Activated naive CD8-positive, alpha-beta T cell treated with anti-CD3 and anti-CD28 coated beads, Interleukin-2, amount 10 ng/mL, durations not matched to agents 7 days and 5 days (primary cell): ENCODE results near the gene NAIF1. TPM values are rescaled to one million over a fixed set of nuclear protein-coding genes. Genes with fewer than 3 reads are reported as not detected.

Experiments
- ATAC-seq: fragments of 150-1000 bp; cut with Tn5 transposase; one replicate; pipeline ENCODE4 v1.10.0; 2021; ENCODE audit warnings: low read depth, moderate library complexity
- POLR2A ChIA-PET: fragments of 350-600 bp; sonication (Branson Sonifier 250); formaldehyde crosslinking; loops from one replicate; lab custom pipeline; 2021; ENCODE audit warnings: antibody characterized with exemption; lab: Charles Lee
- DNase-seq: peaks from one replicate; pipeline ENCODE4 v3.0.0; 2021
- H3K27ac Mint-ChIP-seq: one replicate; pipeline ENCODE4 v1.8.0; 2022; ENCODE audit warnings: mild to moderate bottlenecking, mixed read lengths
- H3K27me3 Mint-ChIP-seq: one replicate; pipeline ENCODE4 v1.8.0; 2022; ENCODE audit warnings: mild to moderate bottlenecking, moderate library complexity, mixed read lengths
- H3K36me3 Mint-ChIP-seq: one replicate; pipeline ENCODE4 v1.8.0; 2021; ENCODE audit warnings: mild to moderate bottlenecking, mixed read lengths
- H3K4me1 Mint-ChIP-seq: one replicate; pipeline ENCODE4 v1.8.0; 2021; ENCODE audit warnings: mixed read lengths
- H3K4me3 Mint-ChIP-seq: one replicate; pipeline ENCODE4 v1.8.0; 2022; ENCODE audit warnings: mild to moderate bottlenecking, moderate library complexity, mixed read lengths
- H3K9me3 Mint-ChIP-seq: one replicate; pipeline ENCODE4 v1.8.0; 2021; ENCODE audit warnings: mixed read lengths
- total RNA-seq, 2 experiments: library from RNA; stranded (reverse); gene quantifications; one replicate each; pipeline ENCODE4 v1.2.3, GENCODE V29; 2021

Gene NAIF1
- total RNA-seq, 2 experiments from 2014 or later = 11.8 to 13.2 TPM

DNA sequence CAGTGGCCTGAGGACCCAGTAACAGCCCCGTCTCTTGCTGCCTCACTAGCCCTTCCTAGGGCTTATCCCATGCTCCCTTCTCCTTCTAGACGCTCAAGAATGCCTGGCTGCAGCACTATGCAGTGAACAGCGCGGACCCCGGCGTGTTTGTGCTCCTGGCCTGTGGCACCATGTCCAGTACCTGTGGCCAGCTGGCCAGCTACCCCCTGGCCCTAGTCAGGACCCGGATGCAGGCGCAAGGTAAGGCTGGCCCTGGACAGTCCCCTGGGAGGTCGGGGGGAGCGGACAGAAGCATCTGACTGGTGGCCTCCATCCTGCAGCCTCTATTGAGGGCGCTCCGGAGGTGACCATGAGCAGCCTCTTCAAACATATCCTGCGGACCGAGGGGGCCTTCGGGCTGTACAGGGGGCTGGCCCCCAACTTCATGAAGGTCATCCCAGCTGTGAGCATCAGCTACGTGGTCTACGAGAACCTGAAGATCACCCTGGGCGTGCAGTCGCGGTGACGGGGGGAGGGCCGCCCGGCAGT lies 39.9 kb upstream of the NAIF1 start:
- DNase-seq (no peak), ATAC-seq (no peak)
- H3K36me3 Mint-ChIP-seq = peaks cover 22% of the 10 kb centered on the region
- H3K4me3 Mint-ChIP-seq = no peak overlapping the region
- H3K4me1 Mint-ChIP-seq = peaks cover 21% of the 10 kb centered on the region
- no peak overlapping the region for H3K27ac Mint-ChIP-seq
- H3K27me3 Mint-ChIP-seq = no peaks in the 10 kb centered on the region
- POLR2A ChIA-PET = no interaction called here
- H3K9me3 Mint-ChIP-seq = no peaks in the 10 kb centered on the region

DNA sequence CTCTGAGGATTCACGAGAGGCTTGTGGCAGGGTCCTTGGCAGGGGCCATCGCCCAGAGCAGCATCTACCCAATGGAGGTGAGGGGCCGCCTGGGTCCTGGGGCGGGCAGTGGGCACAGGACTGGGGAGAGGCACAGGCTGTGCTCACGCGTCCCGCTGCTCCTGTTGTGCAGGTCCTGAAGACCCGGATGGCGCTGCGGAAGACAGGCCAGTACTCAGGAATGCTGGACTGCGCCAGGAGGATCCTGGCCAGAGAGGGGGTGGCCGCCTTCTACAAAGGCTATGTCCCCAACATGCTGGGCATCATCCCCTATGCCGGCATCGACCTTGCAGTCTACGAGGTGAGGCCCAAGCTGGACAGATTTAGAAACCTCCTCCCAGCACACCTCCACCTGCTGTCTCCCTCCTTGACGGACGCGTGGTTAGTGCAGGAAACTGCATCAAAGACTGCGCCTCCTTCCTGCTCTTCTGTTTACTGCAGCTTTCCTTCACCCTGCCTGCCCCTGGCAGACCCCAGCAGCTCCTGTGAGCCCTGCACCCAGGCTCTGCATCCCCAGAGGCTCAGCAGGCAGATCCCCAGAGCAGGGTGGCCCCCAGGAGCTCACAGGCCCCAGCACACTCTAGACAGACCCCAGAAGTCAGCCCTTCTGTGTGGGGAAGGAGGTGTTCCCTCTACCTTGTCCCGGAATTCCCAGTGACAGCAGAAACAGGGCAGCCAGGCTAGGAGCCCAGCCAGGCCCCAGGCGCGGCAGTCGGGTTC lies 39.2 kb upstream of the NAIF1 start:
- POLR2A ChIA-PET = no interaction called here
- H3K4me3 Mint-ChIP-seq = no peak overlapping the region

DNA sequence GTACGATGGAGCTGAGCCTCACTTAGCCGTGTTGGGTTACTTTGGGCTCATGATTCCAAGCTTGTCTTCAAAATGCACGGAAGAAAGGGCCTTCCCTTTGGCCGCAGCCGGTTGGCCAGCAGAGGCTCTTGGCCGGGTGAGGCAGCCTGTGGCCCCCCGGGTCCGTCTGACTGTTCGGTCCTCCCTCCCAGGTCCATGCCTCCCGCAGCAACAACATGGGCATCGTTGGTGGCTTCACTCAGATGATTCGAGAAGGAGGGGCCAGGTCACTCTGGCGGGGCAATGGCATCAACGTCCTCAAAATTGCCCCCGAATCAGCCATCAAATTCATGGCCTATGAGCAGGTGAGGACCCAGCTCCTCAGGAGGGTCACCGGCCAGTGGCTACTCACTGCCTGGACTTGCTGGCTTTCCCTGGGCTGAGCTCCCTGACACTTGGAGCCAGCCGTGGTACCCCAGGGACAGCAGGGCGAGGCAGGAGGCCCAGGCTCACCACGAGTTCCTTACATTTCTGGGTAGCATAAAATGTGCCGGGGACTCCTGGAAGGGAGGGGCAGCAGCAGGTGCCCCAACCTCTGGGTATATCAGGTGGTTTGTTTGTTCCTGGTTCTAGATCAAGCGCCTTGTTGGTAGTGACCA lies 38.5 kb upstream of the NAIF1 start:
- no peaks in the 10 kb centered on the region for H3K9me3 Mint-ChIP-seq
- ATAC-seq = no peak
- POLR2A ChIA-PET = interaction anchor here (0.7 kb wide), 1 partner anchor 17 kb away, joined by 5 read pairs; no protein-coding TSS in a partner anchor
- peaks cover 24% of the 10 kb centered on the region for H3K4me1 Mint-ChIP-seq
- no peak overlapping the region for H3K27ac Mint-ChIP-seq
- no peak overlapping the region for H3K4me3 Mint-ChIP-seq
- H3K27me3 Mint-ChIP-seq = no peaks in the 10 kb centered on the region
- DNase-seq = no peak
- peaks cover 22% of the 10 kb centered on the region for H3K36me3 Mint-ChIP-seq

More for the DNA sequence above, 39.2 kb upstream of the NAIF1 start:
- peaks cover 22% of the 10 kb centered on the region for H3K36me3 Mint-ChIP-seq
- H3K4me1 Mint-ChIP-seq = peaks cover 21% of the 10 kb centered on the region
- H3K27ac Mint-ChIP-seq = no peak overlapping the region
- DNase-seq (no peak), ATAC-seq (no peak)
- no peaks in the 10 kb centered on the region for H3K27me3 Mint-ChIP-seq
- H3K9me3 Mint-ChIP-seq = no peaks in the 10 kb centered on the region

DNA sequence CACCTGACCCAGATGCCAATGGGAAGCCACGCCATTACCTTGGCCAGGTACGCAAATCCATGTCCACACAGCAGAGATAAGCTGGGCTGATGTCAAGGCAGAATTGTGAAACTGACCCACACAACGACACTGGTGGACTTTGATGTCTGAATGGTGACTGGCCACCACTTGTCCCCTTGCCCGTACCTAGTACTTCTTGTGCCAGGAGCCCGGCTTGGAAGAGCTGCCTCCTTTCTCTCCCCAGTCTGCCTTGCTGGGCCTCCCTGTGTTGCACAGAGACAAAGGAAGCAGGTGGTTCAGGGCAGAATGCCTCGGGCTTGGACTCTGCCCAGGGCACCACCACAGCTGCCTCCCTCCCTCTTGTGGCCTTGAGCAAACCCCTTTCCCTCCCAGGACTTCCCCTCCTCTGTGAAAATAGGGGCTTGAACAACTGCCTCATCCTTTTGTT lies 37.1 kb upstream of the NAIF1 start:
- POLR2A ChIA-PET = no interaction called here
- ATAC-seq (no peak), DNase-seq (no peak)
- H3K36me3 Mint-ChIP-seq = peaks cover 22% of the 10 kb centered on the region
- no peak overlapping the region for H3K27ac Mint-ChIP-seq
- H3K27me3 Mint-ChIP-seq = no peaks in the 10 kb centered on the region
- H3K9me3 Mint-ChIP-seq = no peaks in the 10 kb centered on the region
- H3K4me1 Mint-ChIP-seq = peaks cover 35% of the 10 kb centered on the region
- H3K4me3 Mint-ChIP-seq = no peak overlapping the region

DNA sequence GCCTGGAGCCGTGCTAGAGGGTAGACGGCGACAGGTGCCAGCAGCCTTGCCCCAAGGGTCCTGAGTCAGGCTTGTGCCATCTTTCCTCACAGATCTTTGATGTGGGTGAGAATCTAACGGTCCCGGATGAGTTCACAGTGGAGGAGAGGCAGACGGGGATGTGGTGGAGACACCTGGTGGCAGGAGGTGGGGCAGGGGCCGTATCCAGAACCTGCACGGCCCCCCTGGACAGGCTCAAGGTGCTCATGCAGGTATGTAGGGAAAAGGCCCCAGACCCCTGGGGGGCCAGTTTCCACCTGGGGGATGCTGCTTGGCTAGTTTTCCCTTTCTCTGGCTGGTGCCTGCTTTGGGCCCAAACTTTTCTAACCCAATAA lies 36.5 kb upstream of the NAIF1 start:
- DNase-seq (peak; percentile 54), ATAC-seq (peak; percentile 68)
- no peaks in the 10 kb centered on the region for H3K9me3 Mint-ChIP-seq
- peak overlapping the region; percentile 25 for H3K4me3 Mint-ChIP-seq
- H3K27ac Mint-ChIP-seq = peak overlapping the region; percentile 85
- POLR2A ChIA-PET = interaction anchor here (1.1 kb wide), 1 partner anchor 31 kb away, joined by 3 read pairs; no protein-coding TSS in a partner anchor
- peaks cover 41% of the 10 kb centered on the region for H3K4me1 Mint-ChIP-seq
- H3K27me3 Mint-ChIP-seq = no peaks in the 10 kb centered on the region
- H3K36me3 Mint-ChIP-seq = peaks cover 22% of the 10 kb centered on the region

DNA sequence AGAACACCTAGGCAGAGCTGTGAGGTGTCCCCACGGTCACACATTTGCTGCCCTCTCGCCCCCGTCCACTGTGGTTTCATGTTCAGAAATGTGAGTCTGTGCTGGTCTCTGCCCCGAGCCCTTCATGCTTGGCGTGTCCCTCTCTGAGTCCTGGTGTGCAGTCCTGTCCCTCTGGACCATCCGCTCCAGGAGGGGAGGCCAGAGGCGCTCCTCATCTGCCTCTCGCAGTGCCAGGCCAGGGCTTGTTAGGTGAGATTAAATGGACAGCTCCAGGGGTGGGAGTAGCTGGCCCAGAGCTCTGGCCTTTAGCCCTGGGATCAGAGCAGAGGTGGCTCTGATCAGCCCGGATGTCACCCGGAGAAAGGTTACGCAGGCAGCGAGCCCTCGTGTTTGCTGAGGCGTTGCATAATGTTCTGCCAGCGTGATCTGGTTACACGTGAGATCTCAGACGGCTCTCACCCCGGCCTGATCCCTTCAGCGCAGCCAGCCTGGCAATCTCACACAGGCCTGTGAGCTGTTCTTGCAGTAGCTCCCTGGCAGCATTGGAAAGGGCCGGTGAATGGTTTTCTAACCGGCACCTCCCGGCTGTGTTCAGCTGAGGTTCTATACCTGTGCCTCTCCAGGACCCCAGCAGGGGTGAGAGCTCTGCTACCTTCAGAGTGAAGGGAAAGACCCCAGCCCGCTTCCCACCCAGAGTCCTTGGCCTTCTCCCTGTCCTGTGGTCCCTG lies 35.9 kb upstream of the NAIF1 start:
- Mint-ChIP-seq H3K4me3 (peak overlapping the region; percentile 25), H3K9me3 (no peaks in the 10 kb centered on the region), H3K4me1 (peaks cover 45% of the 10 kb centered on the region), H3K36me3 (peaks cover 22% of the 10 kb centered on the region), H3K27ac (peak overlapping the region; percentile 85), H3K27me3 (no peaks in the 10 kb centered on the region)
- POLR2A ChIA-PET = interaction anchor here (1.1 kb wide), 1 partner anchor 31 kb away, joined by 3 read pairs; no protein-coding TSS in a partner anchor
- DNase-seq = no peak
- peak; percentile 7 for ATAC-seq

DNA sequence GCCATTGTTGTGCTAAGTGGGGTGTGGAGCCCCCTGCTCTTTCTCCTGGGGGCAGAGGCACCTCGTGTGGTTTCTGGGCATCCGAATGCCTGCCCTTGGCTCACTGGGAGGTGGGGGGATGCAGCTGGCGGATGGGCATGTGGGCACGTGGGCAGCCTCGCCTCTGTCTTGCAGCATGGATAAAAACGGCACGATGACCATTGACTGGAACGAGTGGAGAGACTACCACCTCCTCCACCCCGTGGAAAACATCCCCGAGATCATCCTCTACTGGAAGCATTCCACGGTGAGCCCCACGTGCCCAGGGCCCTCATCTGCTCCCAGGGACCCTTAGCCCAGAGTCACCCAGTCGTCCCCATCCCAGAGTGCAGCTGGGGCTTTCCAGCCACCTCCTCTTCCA lies 35.1 kb upstream of the NAIF1 start:
- H3K27ac Mint-ChIP-seq = no peak overlapping the region
- no peak overlapping the region for H3K4me3 Mint-ChIP-seq
- ATAC-seq (no peak), DNase-seq (no peak)
- peaks cover 46% of the 10 kb centered on the region for H3K4me1 Mint-ChIP-seq
- POLR2A ChIA-PET = no interaction called here
- H3K27me3 Mint-ChIP-seq = no peaks in the 10 kb centered on the region
- H3K36me3 Mint-ChIP-seq = peaks cover 20% of the 10 kb centered on the region
- H3K9me3 Mint-ChIP-seq = no peaks in the 10 kb centered on the region

DNA sequence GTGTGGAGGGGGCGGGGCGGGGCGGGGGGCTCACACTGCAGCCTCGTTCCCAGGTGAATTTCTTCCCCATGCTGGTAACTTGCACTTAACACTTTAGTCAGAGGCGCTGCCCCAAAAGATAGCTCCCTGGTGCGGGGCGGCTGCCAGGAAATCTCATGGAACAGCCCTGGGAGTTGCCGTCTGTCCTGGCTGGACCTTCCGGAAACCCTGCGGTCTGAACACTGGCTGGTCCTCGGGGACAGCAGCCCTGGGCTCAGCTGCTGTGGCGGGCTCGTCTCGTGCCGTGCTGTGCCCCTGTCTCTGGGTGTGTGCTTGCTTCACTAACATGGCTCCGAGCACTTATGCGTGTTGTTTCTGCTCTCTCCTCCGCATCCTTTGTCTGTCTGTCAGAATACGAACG lies 34.6 kb upstream of the NAIF1 start:
- no peak overlapping the region for H3K27ac Mint-ChIP-seq
- ATAC-seq = no peak
- peaks cover 20% of the 10 kb centered on the region for H3K36me3 Mint-ChIP-seq

DNA sequence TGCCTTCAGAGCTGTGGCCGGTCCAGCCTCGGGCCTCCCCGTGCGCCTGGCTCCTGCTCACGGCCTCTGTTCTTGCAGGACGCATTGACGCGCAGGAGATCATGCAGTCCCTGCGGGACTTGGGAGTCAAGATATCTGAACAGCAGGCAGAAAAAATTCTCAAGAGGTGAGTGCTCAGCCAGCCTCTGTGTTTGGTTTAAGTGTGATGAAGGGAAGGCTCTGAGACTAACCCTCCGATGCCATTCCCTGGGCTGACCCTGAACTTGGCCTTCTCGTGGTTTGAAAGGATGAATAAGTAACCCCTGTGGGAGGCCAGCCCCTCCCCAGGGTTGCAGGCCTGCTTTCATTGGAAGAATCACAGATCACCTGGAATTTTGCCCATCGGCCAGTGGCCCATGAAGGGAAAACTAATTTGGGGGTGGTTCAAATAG lies 34.1 kb upstream of the NAIF1 start:
- Mint-ChIP-seq H3K36me3 (peaks cover 18% of the 10 kb centered on the region), H3K27ac (no peak overlapping the region)

More for the DNA sequence above, 34.6 kb upstream of the NAIF1 start:
- Mint-ChIP-seq H3K9me3 (no peaks in the 10 kb centered on the region), H3K27me3 (no peaks in the 10 kb centered on the region), H3K4me1 (peaks cover 50% of the 10 kb centered on the region), H3K4me3 (no peak overlapping the region)
- DNase-seq = no peak
- POLR2A ChIA-PET = no interaction called here

DNA sequence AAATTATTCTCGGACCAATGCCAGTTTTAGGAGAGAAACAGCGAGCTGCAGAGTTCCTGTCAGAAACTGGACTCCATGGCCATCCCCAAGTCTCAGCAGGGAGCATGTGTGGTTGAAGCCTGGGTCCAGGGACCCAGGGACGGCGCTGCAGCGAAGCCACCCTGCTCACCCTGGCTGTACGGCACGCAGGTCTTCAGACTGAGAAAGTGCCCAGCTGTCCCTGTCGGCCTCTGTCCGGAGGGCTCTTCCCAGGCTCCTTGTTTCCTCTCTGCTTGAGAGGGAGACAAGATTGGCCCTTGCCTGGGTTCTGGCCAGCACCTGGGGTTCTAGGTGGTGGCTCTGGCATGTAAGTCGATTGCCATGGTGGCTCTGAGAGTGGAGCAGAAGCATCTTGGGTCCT lies 33.5 kb upstream of the NAIF1 start:
- Mint-ChIP-seq H3K27me3 (no peaks in the 10 kb centered on the region), H3K36me3 (peaks cover 17% of the 10 kb centered on the region), H3K9me3 (no peaks in the 10 kb centered on the region), H3K27ac (no peak overlapping the region), H3K4me3 (no peak overlapping the region), H3K4me1 (peaks cover 51% of the 10 kb centered on the region)
- POLR2A ChIA-PET = interaction anchor here (0.6 to 1.0 kb wide), 3 partner anchors 28 to 162 kb away, joined by 3 read pairs; no protein-coding TSS in a partner anchor
- DNase-seq (no peak), ATAC-seq (no peak)

More for the DNA sequence above, 34.1 kb upstream of the NAIF1 start:
- Mint-ChIP-seq H3K27me3 (no peaks in the 10 kb centered on the region), H3K4me3 (no peak overlapping the region), H3K4me1 (peaks cover 51% of the 10 kb centered on the region), H3K9me3 (no peaks in the 10 kb centered on the region)
- no peak for DNase-seq
- POLR2A ChIA-PET = interaction anchor here (0.6 kb wide), 1 partner anchor 162 kb away, joined by 3 read pairs; no protein-coding TSS in a partner anchor
- ATAC-seq = no peak

DNA sequence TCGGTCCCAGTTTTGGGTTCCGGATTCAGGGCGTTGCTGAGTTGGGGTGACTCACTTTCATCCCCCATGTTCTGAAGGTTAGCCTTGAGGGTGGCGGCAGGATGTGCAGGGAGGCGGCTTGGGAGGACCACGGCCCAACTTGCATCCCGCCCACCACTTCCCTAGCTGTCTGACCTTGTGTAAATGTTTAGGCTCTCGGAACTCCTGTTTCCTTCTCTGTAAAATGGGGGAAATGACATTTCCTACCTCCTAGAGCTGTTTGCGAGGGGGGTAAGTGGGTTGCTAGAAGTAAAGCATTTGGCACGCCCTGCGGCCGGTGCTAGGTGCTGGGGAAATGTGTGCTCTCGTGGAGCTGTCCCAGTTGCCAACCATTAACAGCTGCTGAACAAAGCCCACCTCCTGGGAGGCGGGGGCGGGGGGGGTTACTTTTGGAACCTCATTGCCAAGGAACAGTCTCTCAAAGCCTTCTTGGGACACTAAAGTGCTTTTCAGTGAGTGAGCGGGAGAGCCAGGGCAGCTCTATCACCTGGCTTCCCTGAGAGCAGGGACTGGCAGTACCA lies 32.9 kb upstream of the NAIF1 start:
- ATAC-seq (peak; percentile 24), DNase-seq (no peak)
- Mint-ChIP-seq H3K4me1 (peaks cover 51% of the 10 kb centered on the region), H3K27ac (no peak overlapping the region), H3K4me3 (peak overlapping the region; percentile 37), H3K36me3 (peaks cover 15% of the 10 kb centered on the region), H3K27me3 (no peaks in the 10 kb centered on the region), H3K9me3 (no peaks in the 10 kb centered on the region)
- POLR2A ChIA-PET = interaction anchor here (0.9 to 1.1 kb wide), 4 partner anchors 12 to 30 kb away, joined by 3 to 4 read pairs (median 3); no protein-coding TSS in a partner anchor

DNA sequence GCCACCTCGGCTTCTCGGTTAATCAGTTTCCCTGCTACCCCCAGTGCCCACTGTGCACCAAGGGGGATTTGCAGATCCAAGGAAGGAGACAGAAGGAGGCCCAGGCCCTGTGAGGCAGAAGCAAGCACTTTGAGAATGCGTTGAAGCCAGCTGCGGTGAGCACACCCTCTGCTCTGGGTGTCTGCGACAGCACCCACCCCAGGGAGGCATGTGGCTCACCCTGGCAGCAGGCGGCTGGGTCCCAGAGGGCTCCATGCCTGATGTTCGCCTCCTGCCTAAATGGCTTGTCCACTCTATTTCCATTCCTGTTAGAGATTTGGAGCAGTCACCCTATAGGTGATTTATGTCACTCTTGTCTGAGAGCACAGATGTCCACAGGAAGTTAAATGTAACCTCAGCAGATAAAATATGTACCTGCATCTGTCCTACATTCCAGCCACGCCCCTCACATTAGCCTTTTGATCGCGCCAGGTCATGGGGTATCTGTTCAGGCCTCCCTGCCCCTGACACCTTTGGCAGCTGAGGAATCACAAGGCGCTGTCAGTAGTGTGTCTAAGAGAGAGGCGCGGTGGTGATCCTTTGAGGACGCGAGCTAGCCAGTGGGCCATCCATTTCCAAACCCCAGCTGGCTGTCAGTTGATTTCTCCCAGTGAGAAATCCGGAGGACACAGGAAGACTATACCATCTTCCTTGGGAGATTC lies 32.3 kb upstream of the NAIF1 start:
- H3K9me3 Mint-ChIP-seq = no peaks in the 10 kb centered on the region
- peak overlapping the region; percentile 37 for H3K4me3 Mint-ChIP-seq
- DNase-seq (no peak), ATAC-seq (no peak)
- H3K27me3 Mint-ChIP-seq = no peaks in the 10 kb centered on the region
- peak overlapping the region; percentile 56 for H3K27ac Mint-ChIP-seq
- H3K4me1 Mint-ChIP-seq = peaks cover 54% of the 10 kb centered on the region
- H3K36me3 Mint-ChIP-seq = peaks cover 18% of the 10 kb centered on the region
- POLR2A ChIA-PET = interaction anchor here (0.9 to 1.1 kb wide), 3 partner anchors 12 to 30 kb away, joined by 3 to 4 read pairs (median 3); no protein-coding TSS in a partner anchor
